GM21390 (cell line): ENCODE data around the gene PLXDC2.

Source experiments
- ATAC-seq: cut with Tn5 transposase; IDR thresholded peaks from one replicate; pipeline ENCODE4 v1.9.1; 2021; ENCODE audit not compliant: unreplicated experiment

The PLXDC2 gene

GRCh38 chr10:19853831-19854230 is 37.6 kb downstream of the PLXDC2 start:
- no peak for ATAC-seq

GRCh38 chr10:19857876-19858275 is 41.6 kb downstream of the PLXDC2 start:
- ATAC-seq = no peak

GRCh38 chr10:19860107-19860506 is 43.9 kb downstream of the PLXDC2 start:
- ATAC-seq = no peak

GRCh38 chr10:19862811-19863515 is 46.7 kb downstream of the PLXDC2 start:
- ATAC-seq = no peak

- no peak for ATAC-seq
Measured at GRCh38 chr10:19865676-19866075, 49.4 kb downstream of the PLXDC2 start.

GRCh38 chr10:19869370-19869769 is 53.1 kb downstream of the PLXDC2 start:
- no peak for ATAC-seq

GRCh38 chr10:19872504-19873271 is 56.5 kb downstream of the PLXDC2 start:
- no peak for ATAC-seq

- ATAC-seq = no peak
Measured at GRCh38 chr10:19874190-19874589, 58.0 kb downstream of the PLXDC2 start.

GRCh38 chr10:19874791-19875190 is 58.6 kb downstream of the PLXDC2 start:
- no peak for ATAC-seq

- ATAC-seq = no peak
Measured at GRCh38 chr10:19876570-19876969, 60.3 kb downstream of the PLXDC2 start.

GRCh38 chr10:19877466-19878255 is 61.4 kb downstream of the PLXDC2 start:
- ATAC-seq = no peak

- ATAC-seq = no peak
Measured at GRCh38 chr10:19882621-19883020, 66.4 kb downstream of the PLXDC2 start.

GRCh38 chr10:19888061-19888660 is 71.9 kb downstream of the PLXDC2 start:
- ATAC-seq = no peak

- no peak for ATAC-seq
Measured at GRCh38 chr10:19889256-19889655, 73.0 kb downstream of the PLXDC2 start.

GRCh38 chr10:19891429-19891828 is 75.2 kb downstream of the PLXDC2 start:
- ATAC-seq = no peak

GRCh38 chr10:19892270-19892669 is 76.0 kb downstream of the PLXDC2 start:
- ATAC-seq = no peak

- no peak for ATAC-seq
Measured at GRCh38 chr10:19892677-19893076, 76.4 kb downstream of the PLXDC2 start.

GRCh38 chr10:19895500-19895899 is 79.3 kb downstream of the PLXDC2 start:
- ATAC-seq = no peak

- ATAC-seq = no peak
Measured at GRCh38 chr10:19902456-19902855, 86.2 kb downstream of the PLXDC2 start.

GRCh38 chr10:19904202-19904661 is 88.0 kb downstream of the PLXDC2 start:
- ATAC-seq = no peak

- no peak for ATAC-seq
Measured at GRCh38 chr10:19906108-19906791, 90.0 kb downstream of the PLXDC2 start.
